Body of pancreas (tissue), 4 donors: ENCODE measurements around the gene TTK.

ENCODE experiments used
- POLR2A ChIP-seq, 3 donors: fragments of 450-650 bp; IDR thresholded peaks; one replicate each; pipeline ENCODE4 v1.6.1; 2016; ENCODE audit warnings: antibody characterized with exemption in 3 of 3, mild to moderate bottlenecking in 2 of 3
- TF ChIP-seq, protein P1 (sequence below), 7 experiments: fragments of 450-650 bp in 4 of 7; fragments of 200-600 bp in 3 of 7; sonication (generic) in 3 of 7; IDR thresholded peaks; one replicate each; pipeline ENCODE4 v1.5.1; 2016 to 2019; ENCODE audit warnings: antibody characterized with exemption in 7 of 7

DNA sequence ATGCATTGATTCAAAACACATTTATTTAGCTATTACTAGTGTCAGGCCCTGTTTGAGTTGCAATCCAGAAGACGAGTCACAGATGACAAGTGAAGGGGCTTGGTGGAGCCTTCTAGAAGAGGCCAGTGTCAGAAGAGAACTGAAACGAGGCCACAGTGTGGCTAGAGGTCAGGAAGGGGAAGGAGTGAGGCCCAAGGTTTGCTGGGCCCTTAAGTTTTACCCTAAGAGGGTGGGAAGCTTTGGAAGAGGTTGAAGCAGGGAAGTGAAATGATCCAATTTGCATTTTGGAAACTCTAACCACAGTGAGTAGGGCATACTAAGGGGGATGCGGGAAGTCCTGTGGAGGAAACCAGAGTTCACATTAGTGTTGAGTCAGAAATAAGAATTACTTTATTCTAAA lies 25.0 kb downstream of the TTK start:
- TF ChIP-seq, protein P1, sequence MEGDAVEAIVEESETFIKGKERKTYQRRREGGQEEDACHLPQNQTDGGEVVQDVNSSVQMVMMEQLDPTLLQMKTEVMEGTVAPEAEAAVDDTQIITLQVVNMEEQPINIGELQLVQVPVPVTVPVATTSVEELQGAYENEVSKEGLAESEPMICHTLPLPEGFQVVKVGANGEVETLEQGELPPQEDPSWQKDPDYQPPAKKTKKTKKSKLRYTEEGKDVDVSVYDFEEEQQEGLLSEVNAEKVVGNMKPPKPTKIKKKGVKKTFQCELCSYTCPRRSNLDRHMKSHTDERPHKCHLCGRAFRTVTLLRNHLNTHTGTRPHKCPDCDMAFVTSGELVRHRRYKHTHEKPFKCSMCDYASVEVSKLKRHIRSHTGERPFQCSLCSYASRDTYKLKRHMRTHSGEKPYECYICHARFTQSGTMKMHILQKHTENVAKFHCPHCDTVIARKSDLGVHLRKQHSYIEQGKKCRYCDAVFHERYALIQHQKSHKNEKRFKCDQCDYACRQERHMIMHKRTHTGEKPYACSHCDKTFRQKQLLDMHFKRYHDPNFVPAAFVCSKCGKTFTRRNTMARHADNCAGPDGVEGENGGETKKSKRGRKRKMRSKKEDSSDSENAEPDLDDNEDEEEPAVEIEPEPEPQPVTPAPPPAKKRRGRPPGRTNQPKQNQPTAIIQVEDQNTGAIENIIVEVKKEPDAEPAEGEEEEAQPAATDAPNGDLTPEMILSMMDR (IDR thresholded peaks at IDR 0.05), result no peak
- TF ChIP-seq POLR2A (IDR thresholded peaks at IDR 0.05), result no peak
